GM13976 (cell line): ENCODE results near the gene CPOX.
"Not testable (repeated sequence)": the region's sequence is repeated elsewhere in the genome, so short reads cannot be mapped to it uniquely, and the experiment has no call there.

Source experiments
- DNase-seq: peaks from one replicate; pipeline ENCODE4 v3.0.0; 2012; ENCODE audit warnings: low spot score
- CTCF ChIP-seq: IDR thresholded peaks from 2 replicates; pipeline ENCODE4 v1.5.1; 2012; ENCODE audit warnings: borderline replicate concordance, mild to moderate bottlenecking; ENCODE audit not compliant: insufficient read depth; ENCODE audit errors: extremely low read depth, missing control alignments, control extremely low read depth
- in situ Hi-C: fragments of 300-500 bp; cut with MboI; formaldehyde crosslinking; loops from one replicate; pipeline ENCODE4 v1.12.0; 2022; ENCODE audit warnings: low sequenced_read_pairs, mixed read lengths, inconsistent platforms; ENCODE audit not compliant: unreplicated experiment

The CPOX gene

DNA sequence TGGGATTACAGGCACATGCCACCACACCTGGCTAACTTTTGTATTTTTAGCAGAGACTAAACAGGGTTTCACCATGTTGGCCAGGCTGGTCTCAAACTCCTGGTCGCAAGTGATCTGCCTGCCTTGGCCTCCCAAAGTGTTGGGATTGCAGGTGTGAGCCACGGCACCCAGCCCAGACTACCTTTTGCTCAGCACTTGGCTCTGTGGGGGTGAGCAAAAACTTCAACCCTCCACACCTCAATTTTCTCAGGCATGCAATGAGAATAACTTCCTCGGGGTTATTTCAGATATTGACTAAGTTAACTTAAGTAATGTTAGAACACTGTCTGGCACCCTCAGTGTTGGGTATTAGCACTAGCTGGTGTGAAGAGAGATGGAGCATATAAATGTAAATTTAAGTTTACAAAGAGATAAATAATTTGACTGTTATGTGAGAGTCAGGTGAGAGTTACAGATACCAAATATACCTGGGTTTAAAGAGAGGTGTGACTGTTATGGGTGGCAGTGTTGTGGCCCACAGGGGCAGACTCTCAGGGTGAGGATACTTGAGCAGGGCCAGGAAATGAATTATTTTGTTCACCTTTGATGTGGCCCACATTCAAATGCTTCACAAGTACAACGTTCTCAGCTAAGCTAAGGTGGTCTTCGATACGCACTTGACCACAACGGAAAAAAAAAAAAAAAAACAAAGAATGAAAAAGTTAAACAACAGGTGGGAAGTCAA lies 29.0 kb downstream of the CPOX start:
- TF ChIP-seq CTCF = no peak
- in situ Hi-C loops = no loop called here

DNA sequence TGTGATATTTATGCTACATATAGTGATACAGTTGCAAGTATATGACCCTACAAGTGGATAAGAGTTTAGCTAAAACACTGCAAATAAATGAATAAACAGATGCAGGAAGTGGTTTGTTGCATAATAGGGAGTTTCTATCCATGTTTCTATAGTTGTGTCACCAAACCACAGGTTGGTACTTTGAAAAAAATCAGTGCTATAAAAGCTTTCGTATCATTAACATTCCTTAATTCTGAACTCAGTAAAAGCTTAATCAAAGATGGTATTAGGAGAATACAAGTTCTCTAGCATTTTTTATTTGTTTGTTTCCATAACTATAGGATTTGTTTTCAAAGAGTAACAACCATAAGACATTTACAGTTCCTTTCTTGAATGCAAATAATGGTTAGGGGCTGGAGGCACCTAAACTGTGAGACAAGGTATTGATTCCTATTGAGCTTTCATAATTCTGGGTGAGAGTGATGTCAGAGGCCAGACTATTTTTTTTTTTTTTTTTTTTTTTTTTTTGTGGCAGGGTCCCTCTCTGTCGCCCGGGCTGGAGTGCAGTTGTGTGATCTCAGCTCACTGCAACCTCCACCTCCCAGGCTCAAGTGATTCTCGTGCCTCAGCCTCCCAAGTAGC lies 29.6 kb downstream of the CPOX start:
- in situ Hi-C loops = no loop called here
- TF ChIP-seq CTCF = no peak
- no peak for DNase-seq

More for the DNA sequence above, 29.0 kb downstream of the CPOX start:
- no peak for DNase-seq

DNA sequence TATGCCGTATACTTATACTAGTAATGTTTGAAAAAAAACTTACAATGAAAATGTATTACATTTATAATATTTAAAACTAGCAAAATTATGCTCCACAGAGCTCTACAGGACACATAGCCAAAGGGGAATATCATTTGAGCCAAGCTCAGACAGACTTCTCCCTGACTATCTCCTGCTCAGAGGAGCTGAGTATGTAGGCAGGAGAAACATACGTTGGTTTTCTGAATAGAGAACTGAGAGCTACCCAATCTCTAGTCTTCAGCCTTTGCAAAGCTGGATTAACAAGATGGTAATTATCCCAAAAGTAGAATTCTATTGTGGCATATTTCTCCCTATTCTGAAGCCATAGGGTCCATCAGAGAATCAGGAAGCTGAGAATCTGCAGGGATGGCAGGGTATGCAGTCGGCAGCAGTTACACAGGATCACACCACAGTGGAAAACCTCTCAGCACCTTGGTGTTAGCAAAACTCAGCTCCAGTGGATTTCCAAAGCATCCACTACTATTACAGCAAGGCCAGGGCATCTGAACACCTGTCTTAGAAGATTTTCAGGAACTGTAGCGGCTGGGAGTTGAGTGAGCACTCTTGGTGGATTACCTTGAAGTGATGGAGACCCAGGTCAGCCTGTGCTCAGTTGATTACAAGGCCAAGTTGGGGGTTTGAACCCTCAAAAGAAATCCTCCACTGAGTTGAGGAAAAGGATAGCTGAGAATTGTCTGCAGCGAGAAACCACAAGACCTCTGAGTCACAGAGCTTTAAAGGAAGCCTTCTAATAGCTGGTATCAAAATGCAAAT lies 31.5 kb downstream of the CPOX start:
- DNase-seq = no peak
- TF ChIP-seq CTCF = no peak
- in situ Hi-C loops = no loop called here

DNA sequence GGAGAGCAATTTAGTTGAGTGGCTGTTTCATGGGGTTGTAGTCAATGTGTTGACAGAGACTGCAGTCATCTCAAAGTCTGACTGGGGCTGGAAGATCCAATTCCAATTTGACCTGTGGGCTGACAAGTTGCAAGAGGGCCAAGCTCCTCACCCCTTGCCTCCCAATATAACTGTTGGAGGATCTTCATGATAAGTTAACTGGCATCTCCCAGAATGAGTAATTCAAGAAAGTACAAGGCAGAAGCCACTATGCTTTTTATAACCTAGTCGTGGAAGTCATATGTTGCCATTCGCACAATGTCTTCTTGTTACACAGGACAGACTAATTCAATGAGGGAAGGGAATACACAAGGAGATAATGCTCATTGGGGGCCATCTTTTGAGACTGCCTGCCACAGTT lies 32.5 kb downstream of the CPOX start:
- TF ChIP-seq CTCF = no peak
- DNase-seq = no peak
- in situ Hi-C loops = no loop called here

GRCh38 chr3:98559769-98560168 lies 33.6 kb downstream of the CPOX start:
- DNase-seq, in situ Hi-C loops: not testable (repeated sequence)

DNA sequence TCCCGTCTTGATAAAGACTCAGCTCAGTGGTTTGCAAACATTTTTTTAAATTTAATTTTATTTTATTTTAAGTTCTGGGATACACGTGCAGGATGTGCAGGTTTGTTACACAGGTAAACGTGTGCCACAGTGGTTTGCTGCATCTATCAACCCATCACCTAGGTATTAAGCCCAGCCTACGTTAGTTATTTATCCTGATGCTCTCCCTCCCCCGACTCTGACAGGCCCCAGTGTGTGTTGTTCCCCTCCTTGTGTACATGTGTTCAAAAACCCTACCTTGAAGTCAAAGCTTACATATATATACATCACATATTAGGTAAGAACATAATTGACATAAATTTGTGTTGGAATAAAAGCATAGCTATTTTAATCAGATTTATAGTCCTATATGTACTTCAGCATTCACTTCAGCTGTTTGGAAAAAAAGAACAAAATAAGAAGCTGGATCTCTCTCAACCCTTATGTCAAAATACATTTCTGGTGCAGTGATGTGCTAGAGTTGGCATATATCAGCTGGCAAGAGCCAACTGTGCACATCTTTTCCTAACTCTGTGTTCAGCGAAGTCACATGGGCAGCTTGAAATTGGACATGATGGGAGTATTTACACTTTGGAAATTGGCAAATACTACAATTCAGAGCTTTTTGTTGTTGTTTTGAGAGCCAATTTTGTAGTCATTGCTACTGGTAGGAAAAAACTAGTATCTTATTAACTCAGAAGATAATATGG lies 35.1 kb downstream of the CPOX start:
- in situ Hi-C loops = no loop called here
- no peak for DNase-seq
- TF ChIP-seq CTCF = no peak
